GM18870 (cell line): Measurements from ENCODE around the gene ZNF83.
"Not testable (repeated sequence)": the region's sequence is repeated elsewhere in the genome, so short reads cannot be mapped to it uniquely, and the experiment has no call there.

ENCODE experiments used
- ATAC-seq: cut with Tn5 transposase; IDR thresholded peaks from one replicate; pipeline ENCODE4 v1.9.1; 2021; ENCODE audit warnings: moderate library complexity; ENCODE audit not compliant: unreplicated experiment

The ZNF83 gene

DNA sequence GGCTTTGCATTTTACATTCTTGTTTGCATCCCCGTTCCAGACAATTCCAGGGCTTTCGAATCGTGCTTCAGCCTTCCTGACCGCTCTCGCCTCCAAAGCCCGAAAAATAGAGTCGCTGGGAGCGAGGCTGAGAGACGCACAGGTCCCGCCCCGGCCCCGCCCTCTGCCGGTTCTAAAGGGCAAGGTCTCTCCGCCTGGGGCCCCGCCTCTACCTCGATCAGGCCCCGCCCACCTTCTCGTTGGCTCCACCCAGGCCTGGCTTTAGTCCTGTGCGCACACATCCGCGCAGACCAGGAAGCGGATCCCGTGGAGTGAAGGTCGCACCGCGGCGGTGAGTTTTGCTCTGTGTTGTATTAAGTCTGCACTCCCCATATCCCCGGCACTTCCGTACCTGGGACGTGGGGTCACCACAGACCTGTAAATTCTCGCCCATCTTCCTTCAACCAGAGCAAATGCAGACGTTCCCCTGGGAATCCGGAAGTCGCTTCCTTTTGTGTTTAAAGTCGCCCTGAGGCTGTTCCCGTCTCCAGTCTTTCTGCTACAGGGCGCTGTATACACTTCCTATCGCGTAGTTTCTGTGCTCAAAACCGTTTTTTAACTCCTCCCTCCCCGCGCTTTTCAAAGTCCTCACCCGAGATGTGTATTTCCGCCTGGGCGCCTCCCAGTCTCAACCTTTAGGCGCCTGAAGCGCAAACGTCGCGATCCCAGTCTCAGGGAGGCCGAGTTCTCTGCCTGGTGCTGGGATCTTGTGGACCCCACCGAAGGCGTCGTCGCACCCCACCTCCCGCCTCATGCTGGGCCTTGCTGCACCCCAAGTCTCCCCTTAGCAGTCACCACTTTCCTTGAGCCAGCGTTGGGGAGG lies 67.9 kb downstream of the ZNF83 start, which contains the start of gene ZNF701:
ZNF701 (plus strand) TSS at position 288 of the 862 bp plus-strand sequence. CDS start 3,861 bp downstream, outside the sequence.
- peak; percentile 77 for ATAC-seq

GRCh38 chr19:52569638-52569999 lies 68.5 kb downstream of the ZNF83 start:
- ATAC-seq, result not testable (repeated sequence)

GRCh38 chr19:52567921-52568320 lies 70.2 kb downstream of the ZNF83 start:
- no peak for ATAC-seq

DNA sequence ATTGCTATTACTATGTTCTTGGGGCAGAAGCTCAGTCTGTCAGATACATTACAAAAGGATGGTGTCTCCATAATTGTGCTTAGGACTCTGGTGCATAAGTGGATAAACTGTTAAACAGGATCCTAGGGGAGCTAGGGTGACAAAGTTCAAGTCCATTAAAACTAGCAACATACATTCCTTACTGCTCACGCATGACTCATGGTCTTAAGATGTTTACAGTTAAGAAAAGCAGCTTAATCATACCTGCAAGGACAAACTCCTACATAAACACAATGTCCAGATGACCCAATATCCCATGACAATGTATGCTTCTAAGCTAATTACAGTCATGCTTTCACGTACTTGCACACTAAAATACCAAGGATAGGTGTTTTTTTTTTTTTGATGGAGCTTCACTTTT lies 71.6 kb downstream of the ZNF83 start:
- ATAC-seq, result no peak

- no peak for ATAC-seq
These were observed 72.0 kb downstream of the ZNF83 start for GRCh38 chr19:52566121-52566520.
